DMS114 treated with DMSO at 0.1 percent for 48 hours (cell line): ENCODE results near the gene SSPN.

ENCODE experiments used
- DNase-seq: peaks from one replicate; lab custom pipeline; 2025; ENCODE audit not compliant: unreplicated experiment; lab: John Stamatoyannopoulos, UW

Gene SSPN

GRCh38 chr12:26185532-26186320, 9.6 kb upstream of the SSPN start:
- DNase-seq = no peak

- no peak for DNase-seq
Observed at GRCh38 chr12:26187014-26187798, 8.2 kb upstream of the SSPN start.

- no peak for DNase-seq
Observed at GRCh38 chr12:26188127-26188526, 7.2 kb upstream of the SSPN start.

- no peak for DNase-seq
Observed at GRCh38 chr12:26188641-26189040, 6.7 kb upstream of the SSPN start.

- no peak for DNase-seq
Observed at GRCh38 chr12:26192142-26192541, 3.2 kb upstream of the SSPN start.

- DNase-seq = no peak
Observed at GRCh38 chr12:26193539-26193938, 1.8 kb upstream of the SSPN start.

GRCh38 chr12:26195641-26196420, 458 bp downstream of the SSPN start:
- peak; percentile 36 for DNase-seq

- DNase-seq = no peak
Observed at GRCh38 chr12:26196421-26196716, 996 bp downstream of the SSPN start.

- no peak for DNase-seq
Observed at GRCh38 chr12:26197832-26198231, 2.5 kb downstream of the SSPN start.

- DNase-seq = no peak
Observed at GRCh38 chr12:26198742-26199141, 3.4 kb downstream of the SSPN start.

- no peak for DNase-seq
Observed at GRCh38 chr12:26203167-26203780, 7.9 kb downstream of the SSPN start.

- no peak for DNase-seq
Observed at GRCh38 chr12:26204612-26205289, 9.4 kb downstream of the SSPN start.

GRCh38 chr12:26205298-26205697, 9.9 kb downstream of the SSPN start:
- no peak for DNase-seq

GRCh38 chr12:26205941-26206340, 10.6 kb downstream of the SSPN start:
- no peak for DNase-seq

GRCh38 chr12:26211331-26211730, 16.0 kb downstream of the SSPN start:
- DNase-seq = no peak

GRCh38 chr12:26212396-26212795, 17.0 kb downstream of the SSPN start:
- DNase-seq = no peak

- DNase-seq = no peak
Observed at GRCh38 chr12:26212988-26213387, 17.6 kb downstream of the SSPN start.

- DNase-seq = no peak
Observed at GRCh38 chr12:26214121-26214520, 18.7 kb downstream of the SSPN start.

- no peak for DNase-seq
Observed at GRCh38 chr12:26219736-26220135, 24.4 kb downstream of the SSPN start.

- no peak for DNase-seq
Observed at GRCh38 chr12:26224657-26225056, 29.3 kb downstream of the SSPN start.

GRCh38 chr12:26226122-26226521, 30.7 kb downstream of the SSPN start:
- no peak for DNase-seq
